ENCODE measurements around the gene AJAP1.

The AJAP1 gene

DNA sequence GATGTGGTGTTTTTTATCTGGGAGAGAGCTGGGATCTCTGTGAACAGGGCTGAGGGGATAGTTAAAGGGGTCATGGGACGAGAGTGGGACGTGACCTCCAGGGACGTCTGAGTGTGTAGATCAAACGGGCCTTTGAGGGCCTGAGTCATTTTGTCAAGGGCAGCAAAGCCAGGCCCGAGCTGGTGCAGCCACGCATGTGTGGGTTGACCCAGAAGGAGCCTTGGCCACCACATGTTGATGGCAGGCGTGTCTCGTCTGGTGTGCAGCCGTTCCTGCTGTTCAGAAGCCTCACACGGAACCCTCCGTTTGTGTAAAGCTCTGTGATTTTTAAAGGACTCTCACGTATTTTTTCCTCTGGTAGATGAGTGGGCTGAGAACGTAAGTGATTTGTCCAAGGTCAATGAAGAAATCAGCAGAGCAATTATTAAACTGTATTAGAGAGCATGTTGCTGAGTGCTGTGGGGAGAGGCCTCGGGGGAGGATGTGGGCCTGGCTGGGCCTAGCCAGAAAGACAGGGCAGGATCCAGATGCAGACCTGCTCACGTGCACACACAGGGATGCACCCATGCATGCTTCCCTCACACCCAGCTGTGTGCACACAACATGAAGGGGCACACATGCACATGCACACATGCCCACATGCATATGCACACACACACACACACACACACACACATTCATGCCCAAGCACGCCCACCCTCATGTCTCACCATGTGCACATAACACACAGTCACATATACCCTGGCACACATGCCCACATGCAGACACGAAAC is 89.8 kb downstream of the AJAP1 start:
- DNase-seq = no peak
- Histone ChIP-seq H3K36me3 (ENCODE audit: control insufficient read depth, insufficient read depth, low read length) (no peaks in the 10 kb centered on the region), H2AK5ac (ENCODE audit: low read length) (no peak overlapping the region), H3K56ac (ENCODE audit: low read length) (peak overlapping the region; percentile 25), H3K27me3 (ENCODE audit: insufficient read depth, low read length, poor library complexity) (no peaks in the 10 kb centered on the region), H3K79me2 (ENCODE audit: control insufficient read depth, insufficient read depth, low read length) (no peaks in the 10 kb centered on the region), H4K8ac (ENCODE audit: low read depth, low read length) (no peak overlapping the region), H3K9ac (ENCODE audit: low read length) (no peak overlapping the region), H3K79me1 (ENCODE audit: low read length) (no peaks in the 10 kb centered on the region), H2BK5ac (ENCODE audit: low read length) (no peak overlapping the region), H3K18ac (ENCODE audit: low read length) (no peak overlapping the region), H3K4me2 (ENCODE audit: low read length) (no peak overlapping the region), H3K23ac (ENCODE audit: low read length) (no peak overlapping the region), H2BK120ac (ENCODE audit: low read depth, low read length) (no peak overlapping the region), H3K4me3 (ENCODE audit: low read length) (no peak overlapping the region), H3K4ac (ENCODE audit: low read depth, low read length) (no peak overlapping the region), H3K27ac (ENCODE audit: low read depth, low read length) (no peak overlapping the region), H2BK15ac (replicated peaks; ENCODE audit: low read depth) (no peak overlapping the region), H3K4me1 (ENCODE audit: control insufficient read depth, low read depth, low read length) (peaks cover 3% of the 10 kb centered on the region), H4K5ac (ENCODE audit: low read length) (no peak overlapping the region)
- WGBS (ENCODE audit: extremely low coverage, insufficient coverage, low lambda C conversion rate) = no CpG with 5 or more reads among the region's 17 CpGs

DNA sequence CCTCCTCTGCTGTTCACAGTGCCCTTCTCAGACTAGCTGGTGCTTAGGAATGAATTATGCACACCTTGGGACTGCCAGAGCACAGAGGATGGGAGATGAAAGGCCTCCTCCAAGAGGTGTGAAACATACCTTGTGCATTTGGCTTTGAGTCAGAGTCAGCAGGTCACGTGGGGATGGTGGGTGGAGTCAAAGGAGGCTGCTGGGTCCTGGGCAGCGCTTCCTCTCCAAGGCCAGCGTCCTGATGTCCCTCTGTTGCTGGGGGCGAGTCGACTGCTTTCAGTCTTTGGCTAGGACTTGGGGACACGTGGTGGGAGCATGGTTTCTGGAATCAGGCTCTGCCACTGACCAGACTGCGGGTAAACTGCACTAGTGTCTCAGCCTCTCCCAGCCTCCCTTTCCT is 91.2 kb downstream of the AJAP1 start:
- H3K79me2 ChIP-seq (ENCODE audit: control insufficient read depth, insufficient read depth, low read length) = no peaks in the 10 kb centered on the region
- no peak overlapping the region for H3K27ac ChIP-seq (ENCODE audit: low read depth, low read length)
- DNase-seq = peak; percentile 81
- H3K4ac ChIP-seq (ENCODE audit: low read depth, low read length) = no peak overlapping the region
- WGBS (ENCODE audit: extremely low coverage, insufficient coverage, low lambda C conversion rate) = no CpG with 5 or more reads among the region's 7 CpGs
- H3K27me3 ChIP-seq (ENCODE audit: insufficient read depth, low read length, poor library complexity) = no peaks in the 10 kb centered on the region
- H3K4me3 ChIP-seq (ENCODE audit: low read length) = no peak overlapping the region
- H2BK15ac ChIP-seq (replicated peaks; ENCODE audit: low read depth) = no peak overlapping the region
- H4K5ac ChIP-seq (ENCODE audit: low read length) = no peak overlapping the region
- no peak overlapping the region for H2BK5ac ChIP-seq (ENCODE audit: low read length)
- no peak overlapping the region for H3K9ac ChIP-seq (ENCODE audit: low read length)
- H3K18ac ChIP-seq (ENCODE audit: low read length) = no peak overlapping the region
- H3K79me1 ChIP-seq (ENCODE audit: low read length) = no peaks in the 10 kb centered on the region
- H4K8ac ChIP-seq (ENCODE audit: low read depth, low read length) = no peak overlapping the region
- H2BK120ac ChIP-seq (ENCODE audit: low read depth, low read length) = no peak overlapping the region
- no peak overlapping the region for H3K4me2 ChIP-seq (ENCODE audit: low read length)
- no peak overlapping the region for H2AK5ac ChIP-seq (ENCODE audit: low read length)
- H3K4me1 ChIP-seq (ENCODE audit: control insufficient read depth, low read depth, low read length) = peaks cover 3% of the 10 kb centered on the region
- no peak overlapping the region for H3K23ac ChIP-seq (ENCODE audit: low read length)
- H3K56ac ChIP-seq (ENCODE audit: low read length) = peak overlapping the region; percentile 36
- H3K36me3 ChIP-seq (ENCODE audit: control insufficient read depth, insufficient read depth, low read length) = no peaks in the 10 kb centered on the region

DNA sequence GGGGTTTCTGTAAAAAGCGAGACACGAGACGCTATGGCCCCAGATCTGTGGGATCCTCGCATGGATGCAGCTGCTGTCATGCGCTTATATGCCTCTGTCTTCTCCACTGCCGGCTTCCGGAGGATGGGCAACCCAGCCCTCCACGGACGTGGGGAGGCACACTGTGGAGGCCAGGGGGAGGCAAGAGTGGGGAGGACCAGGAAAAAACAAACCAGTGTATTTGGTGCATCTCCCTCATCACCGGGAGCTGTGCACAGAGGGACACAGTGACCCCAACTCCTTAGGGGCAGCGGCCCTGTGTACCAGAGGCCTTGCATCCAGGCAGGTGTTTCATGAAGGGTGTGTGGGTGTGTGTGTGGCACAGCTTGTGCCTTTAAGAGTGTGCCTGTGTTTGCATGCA is 95.0 kb downstream of the AJAP1 start:
- H3K79me1 ChIP-seq (ENCODE audit: low read length) = no peaks in the 10 kb centered on the region
- peaks cover 3% of the 10 kb centered on the region for H3K4me1 ChIP-seq (ENCODE audit: control insufficient read depth, low read depth, low read length)
- no peak overlapping the region for H3K23ac ChIP-seq (ENCODE audit: low read length)
- H2AK5ac ChIP-seq (ENCODE audit: low read length) = no peak overlapping the region
- H3K36me3 ChIP-seq (ENCODE audit: control insufficient read depth, insufficient read depth, low read length) = no peaks in the 10 kb centered on the region
- H3K27me3 ChIP-seq (ENCODE audit: insufficient read depth, low read length, poor library complexity) = no peaks in the 10 kb centered on the region
- H3K4ac ChIP-seq (ENCODE audit: low read depth, low read length) = no peak overlapping the region
- H2BK5ac ChIP-seq (ENCODE audit: low read length) = no peak overlapping the region
- H2BK15ac ChIP-seq (replicated peaks; ENCODE audit: low read depth) = no peak overlapping the region
- no peak overlapping the region for H3K27ac ChIP-seq (ENCODE audit: low read depth, low read length)
- WGBS (ENCODE audit: extremely low coverage, insufficient coverage, low lambda C conversion rate) = no CpG with 5 or more reads among the region's 11 CpGs
- no peak overlapping the region for H3K56ac ChIP-seq (ENCODE audit: low read length)
- H3K79me2 ChIP-seq (ENCODE audit: control insufficient read depth, insufficient read depth, low read length) = no peaks in the 10 kb centered on the region
- H2BK120ac ChIP-seq (ENCODE audit: low read depth, low read length) = no peak overlapping the region
- no peak overlapping the region for H4K5ac ChIP-seq (ENCODE audit: low read length)
- H3K4me2 ChIP-seq (ENCODE audit: low read length) = no peak overlapping the region
- H4K8ac ChIP-seq (ENCODE audit: low read depth, low read length) = no peak overlapping the region
- no peak overlapping the region for H3K9ac ChIP-seq (ENCODE audit: low read length)
- no peak overlapping the region for H3K4me3 ChIP-seq (ENCODE audit: low read length)
- no peak for DNase-seq
- H3K18ac ChIP-seq (ENCODE audit: low read length) = no peak overlapping the region

DNA sequence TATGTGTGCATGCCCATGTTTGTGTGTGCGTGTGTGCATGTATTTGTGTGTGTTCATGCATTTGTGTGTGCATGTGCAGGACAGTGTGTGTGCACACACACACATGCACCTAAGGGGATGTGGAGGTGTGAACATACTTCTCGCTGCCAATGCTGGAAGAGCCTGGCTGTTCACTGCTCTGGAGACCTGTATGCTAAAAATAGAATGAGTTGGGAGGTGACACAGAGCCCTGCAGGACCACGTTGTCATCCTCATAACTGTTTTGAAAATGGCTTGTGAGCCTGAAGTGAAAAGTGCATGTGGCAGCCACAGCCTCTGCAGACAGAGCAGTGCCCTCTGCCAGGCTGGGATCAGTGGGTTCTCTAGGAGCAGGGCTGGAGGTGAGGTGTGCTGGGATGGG is 95.8 kb downstream of the AJAP1 start:
- WGBS (ENCODE audit: extremely low coverage, insufficient coverage, low lambda C conversion rate) = no CpG with 5 or more reads among the region's 3 CpGs
- Histone ChIP-seq H3K36me3 (ENCODE audit: control insufficient read depth, insufficient read depth, low read length) (no peaks in the 10 kb centered on the region), H2BK120ac (ENCODE audit: low read depth, low read length) (no peak overlapping the region), H3K27me3 (ENCODE audit: insufficient read depth, low read length, poor library complexity) (no peaks in the 10 kb centered on the region), H2AK5ac (ENCODE audit: low read length) (no peak overlapping the region), H3K79me1 (ENCODE audit: low read length) (no peaks in the 10 kb centered on the region), H3K4me3 (ENCODE audit: low read length) (no peak overlapping the region), H3K4me2 (ENCODE audit: low read length) (no peak overlapping the region), H4K5ac (ENCODE audit: low read length) (no peak overlapping the region), H3K4me1 (ENCODE audit: control insufficient read depth, low read depth, low read length) (peaks cover 9% of the 10 kb centered on the region), H2BK5ac (ENCODE audit: low read length) (no peak overlapping the region), H3K79me2 (ENCODE audit: control insufficient read depth, insufficient read depth, low read length) (no peaks in the 10 kb centered on the region), H3K56ac (ENCODE audit: low read length) (no peak overlapping the region), H2BK15ac (replicated peaks; ENCODE audit: low read depth) (no peak overlapping the region), H3K23ac (ENCODE audit: low read length) (no peak overlapping the region), H4K8ac (ENCODE audit: low read depth, low read length) (no peak overlapping the region), H3K9ac (ENCODE audit: low read length) (no peak overlapping the region), H3K18ac (ENCODE audit: low read length) (no peak overlapping the region), H3K4ac (ENCODE audit: low read depth, low read length) (no peak overlapping the region), H3K27ac (ENCODE audit: low read depth, low read length) (no peak overlapping the region)
- DNase-seq = no peak

DNA sequence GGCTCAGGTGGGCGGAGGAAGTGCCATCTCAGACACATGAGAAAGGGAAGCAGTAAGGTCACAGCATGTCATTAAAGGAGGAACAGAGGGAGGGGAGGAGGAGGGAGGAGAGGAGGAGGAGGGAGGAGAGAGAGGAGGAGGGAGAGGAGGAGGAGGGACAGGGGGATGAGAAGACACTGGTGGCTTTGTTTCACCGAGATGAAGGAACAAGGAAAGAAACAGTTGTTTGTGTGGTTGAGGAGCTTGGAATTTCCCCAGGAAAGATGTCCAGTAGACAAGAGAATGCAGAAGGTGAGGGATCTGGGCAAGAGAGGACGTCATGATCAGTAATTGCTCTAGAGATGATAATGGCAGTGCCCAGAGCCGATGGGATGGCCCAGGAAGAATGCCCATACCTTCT is 97.7 kb downstream of the AJAP1 start:
- H2AK5ac ChIP-seq (ENCODE audit: low read length) = no peak overlapping the region
- H3K4me3 ChIP-seq (ENCODE audit: low read length) = no peak overlapping the region
- H3K4ac ChIP-seq (ENCODE audit: low read depth, low read length) = no peak overlapping the region
- no peak overlapping the region for H2BK15ac ChIP-seq (replicated peaks; ENCODE audit: low read depth)
- H3K79me2 ChIP-seq (ENCODE audit: control insufficient read depth, insufficient read depth, low read length) = no peaks in the 10 kb centered on the region
- H3K56ac ChIP-seq (ENCODE audit: low read length) = no peak overlapping the region
- no peak for DNase-seq
- H2BK120ac ChIP-seq (ENCODE audit: low read depth, low read length) = no peak overlapping the region
- no peaks in the 10 kb centered on the region for H3K36me3 ChIP-seq (ENCODE audit: control insufficient read depth, insufficient read depth, low read length)
- H4K5ac ChIP-seq (ENCODE audit: low read length) = no peak overlapping the region
- H3K9ac ChIP-seq (ENCODE audit: low read length) = no peak overlapping the region
- H3K79me1 ChIP-seq (ENCODE audit: low read length) = no peaks in the 10 kb centered on the region
- H3K23ac ChIP-seq (ENCODE audit: low read length) = no peak overlapping the region
- WGBS (ENCODE audit: extremely low coverage, insufficient coverage, low lambda C conversion rate) = no CpG with 5 or more reads among the region's 4 CpGs
- H3K4me1 ChIP-seq (ENCODE audit: control insufficient read depth, low read depth, low read length) = peaks cover 18% of the 10 kb centered on the region
- no peak overlapping the region for H3K18ac ChIP-seq (ENCODE audit: low read length)
- H2BK5ac ChIP-seq (ENCODE audit: low read length) = no peak overlapping the region
- no peaks in the 10 kb centered on the region for H3K27me3 ChIP-seq (ENCODE audit: insufficient read depth, low read length, poor library complexity)
- H3K27ac ChIP-seq (ENCODE audit: low read depth, low read length) = no peak overlapping the region
- H4K8ac ChIP-seq (ENCODE audit: low read depth, low read length) = no peak overlapping the region
- H3K4me2 ChIP-seq (ENCODE audit: low read length) = no peak overlapping the region

DNA sequence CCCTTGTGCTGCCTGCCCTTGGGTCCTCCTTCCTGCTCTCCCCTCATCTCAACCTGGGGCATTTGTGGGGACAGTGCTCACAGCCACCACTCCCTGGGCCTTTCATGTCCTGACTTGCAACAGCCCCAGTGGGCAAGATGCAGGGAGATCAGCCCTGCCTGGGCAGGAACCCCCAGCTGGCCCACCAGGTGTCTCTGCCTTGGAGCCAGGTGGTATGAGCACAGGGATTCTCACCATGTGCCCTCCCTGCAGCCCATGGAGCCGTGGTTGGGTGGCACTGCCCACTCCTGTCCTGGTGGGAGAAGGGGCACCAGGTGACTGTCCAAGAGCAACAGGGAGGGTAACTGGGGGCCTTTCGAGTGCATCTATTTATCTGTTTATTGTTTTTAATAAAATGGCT is 100.4 kb downstream of the AJAP1 start:
- H3K4me1 ChIP-seq (ENCODE audit: control insufficient read depth, low read depth, low read length) = peaks cover 20% of the 10 kb centered on the region
- H3K36me3 ChIP-seq (ENCODE audit: control insufficient read depth, insufficient read depth, low read length) = no peaks in the 10 kb centered on the region
- H3K4me2 ChIP-seq (ENCODE audit: low read length) = no peak overlapping the region
- H3K4me3 ChIP-seq (ENCODE audit: low read length) = no peak overlapping the region
- peak overlapping the region; percentile 77 for H3K4ac ChIP-seq (ENCODE audit: low read depth, low read length)
- H2AK5ac ChIP-seq (ENCODE audit: low read length) = peak overlapping the region; percentile 44
- H4K8ac ChIP-seq (ENCODE audit: low read depth, low read length) = no peak overlapping the region
- peak overlapping the region; percentile 18 for H3K9ac ChIP-seq (ENCODE audit: low read length)
- no peaks in the 10 kb centered on the region for H3K79me1 ChIP-seq (ENCODE audit: low read length)
- H3K79me2 ChIP-seq (ENCODE audit: control insufficient read depth, insufficient read depth, low read length) = no peaks in the 10 kb centered on the region
- no CpG with 5 or more reads among the region's 2 CpGs for whole genome bisulfite sequencing (ENCODE audit: extremely low coverage, insufficient coverage, low lambda C conversion rate)
- H2BK15ac ChIP-seq (replicated peaks; ENCODE audit: low read depth) = no peak overlapping the region
- H3K18ac ChIP-seq (ENCODE audit: low read length) = peak overlapping the region; percentile 72
- peak; percentile 17 for DNase-seq
- peak overlapping the region; percentile 93 for H2BK120ac ChIP-seq (ENCODE audit: low read depth, low read length)
- peak overlapping the region; percentile 52 for H3K56ac ChIP-seq (ENCODE audit: low read length)
- no peak overlapping the region for H3K23ac ChIP-seq (ENCODE audit: low read length)
- no peaks in the 10 kb centered on the region for H3K27me3 ChIP-seq (ENCODE audit: insufficient read depth, low read length, poor library complexity)
- H4K5ac ChIP-seq (ENCODE audit: low read length) = no peak overlapping the region
- peak overlapping the region; percentile 82 for H3K27ac ChIP-seq (ENCODE audit: low read depth, low read length)
- H2BK5ac ChIP-seq (ENCODE audit: low read length) = peak overlapping the region; percentile 66
